Muscle layer of colon (tissue), 2 donors: ENCODE measurements around the gene TNC.

Experiments
- H3K27ac ChIP-seq: one replicate; pipeline ENCODE4 v1.7.0; 2013; ENCODE audit warnings: low read depth, mild to moderate bottlenecking, low read length, moderate library complexity
- H3K27me3 ChIP-seq, 2 donors: one replicate each; pipeline ENCODE4 v1.7.0; 2013; ENCODE audit warnings: low read length in 2 of 2, mild to moderate bottlenecking in 2 of 2; ENCODE audit not compliant: insufficient read depth in 2 of 2, control insufficient read depth in 1 of 2
- H3K36me3 ChIP-seq: one replicate; pipeline ENCODE4 v1.7.0; 2013; ENCODE audit warnings: mild to moderate bottlenecking, low read length; ENCODE audit not compliant: insufficient read depth
- H3K4me1 ChIP-seq: one replicate; pipeline ENCODE4 v1.7.0; 2013; ENCODE audit warnings: mild to moderate bottlenecking, low read length; ENCODE audit not compliant: insufficient read depth
- H3K4me3 ChIP-seq, 2 donors: one replicate each; pipeline ENCODE4 v1.7.0; 2013; ENCODE audit warnings: low read length in 2 of 2, low read depth in 1 of 2, mild to moderate bottlenecking in 1 of 2, moderate library complexity in 1 of 2
- H3K9ac ChIP-seq: one replicate; pipeline ENCODE4 v1.7.0; 2013; ENCODE audit warnings: low read length
- H3K9me3 ChIP-seq: one replicate; pipeline ENCODE4 v1.7.0; 2013; ENCODE audit warnings: mild to moderate bottlenecking, low read length
- donor health status: abdominal sarcoma.
- donor health status: Adenocarcinoma of cecum.

Gene TNC

DNA sequence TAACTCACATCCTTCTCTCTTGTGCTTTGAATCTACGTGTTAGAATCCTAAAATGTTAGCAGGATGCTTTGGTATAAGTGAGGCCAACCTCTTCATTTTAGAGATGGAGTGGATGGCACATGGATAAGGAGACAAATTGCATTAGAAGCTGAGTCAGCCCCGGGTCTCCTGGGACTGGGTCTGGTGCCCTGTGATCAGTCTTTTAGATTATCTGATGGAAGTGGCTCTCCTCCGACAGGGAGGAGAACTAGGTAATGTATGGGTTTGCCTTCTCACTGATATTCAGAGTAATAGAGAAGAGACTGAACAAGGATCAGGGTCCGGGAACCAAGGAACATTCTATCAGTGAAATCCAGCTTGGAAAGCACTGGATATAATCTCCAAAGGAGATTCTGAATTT lies 112.6 kb downstream of the TNC start:
- no peaks in the 10 kb centered on the region for H3K9me3 ChIP-seq
- H3K9ac ChIP-seq, result no peak overlapping the region
- H3K4me3 ChIP-seq, result no peak overlapping the region
- H3K27ac ChIP-seq, result no peak overlapping the region
- no peaks in the 10 kb centered on the region for H3K36me3 ChIP-seq
- peaks cover 7% of the 10 kb centered on the region for H3K4me1 ChIP-seq
- no peaks in the 10 kb centered on the region for H3K27me3 ChIP-seq

DNA sequence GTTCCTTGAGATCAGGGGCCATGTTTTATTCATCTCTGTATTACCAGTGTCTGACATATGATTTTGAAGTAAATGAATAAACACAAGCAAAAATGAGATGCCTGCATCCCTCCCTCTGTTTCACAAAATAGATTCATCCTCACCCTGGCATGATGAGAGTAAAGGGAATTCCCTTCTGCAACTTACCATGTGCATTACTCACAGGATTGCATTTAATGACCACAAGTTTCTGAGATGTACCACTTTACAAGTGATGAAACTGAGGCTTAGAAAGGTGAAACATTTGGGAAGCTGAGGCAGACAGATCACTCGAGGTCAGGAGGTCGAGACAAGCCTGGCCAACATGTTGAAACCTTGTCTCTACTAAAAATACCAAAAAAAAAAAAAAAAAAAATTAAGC lies 113.4 kb downstream of the TNC start:
- no peak overlapping the region for H3K27ac ChIP-seq
- no peak overlapping the region for H3K9ac ChIP-seq
- H3K9me3 ChIP-seq, result no peaks in the 10 kb centered on the region
- H3K27me3 ChIP-seq, result no peaks in the 10 kb centered on the region
- H3K4me1 ChIP-seq, result peaks cover 7% of the 10 kb centered on the region
- no peak overlapping the region for H3K4me3 ChIP-seq
- no peaks in the 10 kb centered on the region for H3K36me3 ChIP-seq

- no peaks in the 10 kb centered on the region for H3K27me3 ChIP-seq
These were observed 115.4 kb downstream of the TNC start for GRCh38 chr9:115002371-115003120.

DNA sequence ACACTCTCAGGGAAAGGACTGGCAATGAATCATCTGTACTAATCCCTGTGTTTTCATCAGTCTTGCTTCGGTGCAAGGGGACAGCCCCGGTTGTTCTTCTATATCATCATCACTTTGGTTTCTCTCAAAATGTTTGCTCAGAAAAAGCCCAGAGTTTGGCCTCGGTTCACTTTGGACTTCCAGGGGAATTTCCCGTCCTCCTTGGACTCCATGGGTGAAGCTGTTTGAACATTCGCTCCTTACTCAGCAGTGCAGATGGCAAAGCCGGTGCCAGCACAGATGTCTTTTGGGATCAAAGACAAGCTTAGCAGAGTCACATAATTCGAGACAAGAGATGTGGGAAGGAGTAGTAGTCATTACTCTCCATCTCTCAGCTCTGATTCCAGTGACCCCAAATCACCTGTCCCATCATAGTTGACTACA lies 117.7 kb downstream of the TNC start:
- no peaks in the 10 kb centered on the region for H3K9me3 ChIP-seq
- no peaks in the 10 kb centered on the region for H3K27me3 ChIP-seq
- H3K9ac ChIP-seq, result no peak overlapping the region
- no peaks in the 10 kb centered on the region for H3K36me3 ChIP-seq
- H3K4me1 ChIP-seq, result peaks cover 7% of the 10 kb centered on the region
- H3K4me3 ChIP-seq, result no peak overlapping the region
- no peak overlapping the region for H3K27ac ChIP-seq

More at GRCh38 chr9:115002371-115003120, 115.4 kb downstream of the TNC start:
- Histone ChIP-seq H3K9me3 (no peaks in the 10 kb centered on the region), H3K4me3 (no peak overlapping the region), H3K36me3 (no peaks in the 10 kb centered on the region), H3K9ac (no peak overlapping the region), H3K27ac (no peak overlapping the region), H3K4me1 (peaks cover 7% of the 10 kb centered on the region)

- peaks cover 7% of the 10 kb centered on the region for H3K4me1 ChIP-seq
- no peak overlapping the region for H3K9ac ChIP-seq
- H3K9me3 ChIP-seq, result no peaks in the 10 kb centered on the region
- H3K27me3 ChIP-seq, result no peaks in the 10 kb centered on the region
- H3K36me3 ChIP-seq, result no peaks in the 10 kb centered on the region
- no peak overlapping the region for H3K27ac ChIP-seq
- H3K4me3 ChIP-seq, result no peak overlapping the region
These were observed 119.6 kb downstream of the TNC start for GRCh38 chr9:114998326-114998725.

GRCh38 chr9:114995681-114996221 lies 122.2 kb downstream of the TNC start:
- Histone ChIP-seq H3K9ac (no peak overlapping the region), H3K36me3 (no peaks in the 10 kb centered on the region), H3K4me1 (no peaks in the 10 kb centered on the region), H3K27ac (no peak overlapping the region), H3K4me3 (no peak overlapping the region), H3K9me3 (no peaks in the 10 kb centered on the region), H3K27me3 (no peaks in the 10 kb centered on the region)

GRCh38 chr9:114994768-114995167 lies 123.2 kb downstream of the TNC start:
- no peaks in the 10 kb centered on the region for H3K9me3 ChIP-seq

DNA sequence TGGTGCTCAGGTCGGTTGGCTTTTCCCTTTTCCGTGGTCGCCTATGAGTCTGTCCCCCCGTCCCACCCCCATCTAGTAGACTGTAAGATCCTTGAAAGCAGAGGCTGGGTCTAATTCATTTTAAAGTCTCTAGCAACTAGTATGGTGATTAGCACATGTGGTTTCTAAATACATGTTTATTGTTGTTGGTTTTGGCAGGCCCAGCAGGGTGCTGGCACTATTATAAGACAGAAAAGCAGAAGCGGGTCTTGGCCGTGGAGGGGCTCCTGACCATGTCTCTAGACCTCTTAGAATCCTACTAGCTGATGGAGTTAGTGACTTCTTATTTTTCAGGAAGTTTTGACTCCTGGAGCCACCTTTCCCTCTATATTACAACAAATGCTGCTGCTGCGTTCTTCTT lies 126.1 kb downstream of the TNC start:
- no peak overlapping the region for H3K27ac ChIP-seq
- H3K36me3 ChIP-seq, result no peaks in the 10 kb centered on the region
- H3K4me1 ChIP-seq, result no peaks in the 10 kb centered on the region
- H3K9me3 ChIP-seq, result no peaks in the 10 kb centered on the region
- H3K4me3 ChIP-seq, result no peak overlapping the region
- no peaks in the 10 kb centered on the region for H3K27me3 ChIP-seq
- no peak overlapping the region for H3K9ac ChIP-seq

More at GRCh38 chr9:114994768-114995167, 123.2 kb downstream of the TNC start:
- H3K27ac ChIP-seq, result no peak overlapping the region
- no peak overlapping the region for H3K9ac ChIP-seq
- H3K36me3 ChIP-seq, result no peaks in the 10 kb centered on the region
- no peaks in the 10 kb centered on the region for H3K4me1 ChIP-seq
- H3K4me3 ChIP-seq, result no peak overlapping the region
- H3K27me3 ChIP-seq, result no peaks in the 10 kb centered on the region

DNA sequence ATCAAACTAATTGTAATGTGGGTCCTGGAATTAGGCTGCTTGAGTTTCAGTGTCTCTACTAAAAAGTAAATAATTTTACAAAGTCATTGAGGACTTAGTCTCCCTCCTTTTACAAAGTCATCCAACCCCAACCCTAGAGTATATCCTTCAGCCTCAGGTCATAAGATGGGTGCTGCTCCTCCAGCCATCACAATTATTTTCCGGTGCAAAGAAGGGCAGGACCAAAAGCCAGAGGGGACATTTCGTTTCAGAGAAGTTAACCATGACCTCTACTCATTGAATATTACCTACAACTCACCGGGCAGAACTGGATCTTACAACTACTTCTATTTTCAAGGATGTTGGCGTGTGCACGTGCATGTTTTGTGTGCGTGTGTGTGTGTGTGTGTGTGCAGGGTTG lies 127.1 kb downstream of the TNC start:
- Histone ChIP-seq H3K9ac (no peak overlapping the region), H3K4me3 (no peak overlapping the region), H3K9me3 (no peaks in the 10 kb centered on the region), H3K27ac (no peak overlapping the region), H3K27me3 (no peaks in the 10 kb centered on the region), H3K36me3 (no peaks in the 10 kb centered on the region), H3K4me1 (no peaks in the 10 kb centered on the region)

DNA sequence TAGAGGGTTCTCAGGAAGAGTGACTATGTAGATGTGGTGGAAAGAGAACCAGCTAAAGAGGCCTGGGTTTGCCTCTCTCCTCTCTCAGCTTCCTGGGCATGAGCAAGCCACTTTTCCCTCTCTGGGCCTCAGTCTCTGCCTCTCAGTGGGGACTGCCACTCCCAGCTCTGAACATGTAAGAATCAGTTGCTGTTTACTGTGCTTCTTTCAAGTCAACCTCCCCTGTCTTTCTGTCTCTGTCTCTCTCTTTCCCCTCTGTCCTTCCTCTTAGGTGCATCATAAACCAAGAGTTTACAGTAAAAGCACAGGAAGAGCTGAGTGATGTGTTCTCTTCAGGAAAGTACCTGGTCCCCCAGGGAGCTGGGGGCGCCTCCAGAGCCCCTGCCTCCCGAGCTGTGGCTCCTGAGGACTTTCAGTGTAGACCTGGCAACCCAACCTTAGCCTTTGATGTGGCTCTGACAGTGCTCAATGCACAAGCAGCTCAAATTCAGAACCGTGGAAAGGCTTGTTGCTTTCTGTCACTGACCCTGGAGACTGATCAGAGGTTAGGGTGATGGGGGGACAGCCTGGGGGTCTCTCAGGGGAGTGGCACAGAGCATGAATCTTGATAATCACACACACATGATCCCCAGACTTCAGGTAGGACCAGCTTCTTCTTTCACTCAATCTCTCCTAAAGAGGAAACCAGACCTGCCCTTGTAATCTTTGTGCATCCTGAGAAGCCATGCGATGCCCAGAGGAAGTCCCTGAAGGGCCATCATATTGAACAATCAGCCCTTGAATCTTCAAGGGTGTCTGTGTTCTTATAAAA lies 128.2 kb downstream of the TNC start:
- H3K27me3 ChIP-seq, result no peaks in the 10 kb centered on the region
- H3K9ac ChIP-seq, result no peak overlapping the region
- no peak overlapping the region for H3K27ac ChIP-seq
- no peak overlapping the region for H3K4me3 ChIP-seq
- no peaks in the 10 kb centered on the region for H3K36me3 ChIP-seq
- H3K9me3 ChIP-seq, result no peaks in the 10 kb centered on the region
- no peaks in the 10 kb centered on the region for H3K4me1 ChIP-seq

GRCh38 chr9:114988962-114989599 lies 128.9 kb downstream of the TNC start:
- Histone ChIP-seq H3K36me3 (no peaks in the 10 kb centered on the region), H3K9me3 (no peaks in the 10 kb centered on the region), H3K27ac (no peak overlapping the region), H3K9ac (no peak overlapping the region), H3K4me1 (no peaks in the 10 kb centered on the region), H3K27me3 (no peaks in the 10 kb centered on the region), H3K4me3 (no peak overlapping the region)
